NCI-H2227 treated with DMSO at 0.1 percent for 48 hours (cell line): Measurements from ENCODE around the gene SLC6A19.

Experiments used
- DNase-seq: peaks from one replicate; lab custom pipeline; 2025; lab: John Stamatoyannopoulos, UW

Gene SLC6A19

GRCh38 chr5:1209896-1210776, 8.7 kb downstream of the SLC6A19 start:
- no peak for DNase-seq

DNA sequence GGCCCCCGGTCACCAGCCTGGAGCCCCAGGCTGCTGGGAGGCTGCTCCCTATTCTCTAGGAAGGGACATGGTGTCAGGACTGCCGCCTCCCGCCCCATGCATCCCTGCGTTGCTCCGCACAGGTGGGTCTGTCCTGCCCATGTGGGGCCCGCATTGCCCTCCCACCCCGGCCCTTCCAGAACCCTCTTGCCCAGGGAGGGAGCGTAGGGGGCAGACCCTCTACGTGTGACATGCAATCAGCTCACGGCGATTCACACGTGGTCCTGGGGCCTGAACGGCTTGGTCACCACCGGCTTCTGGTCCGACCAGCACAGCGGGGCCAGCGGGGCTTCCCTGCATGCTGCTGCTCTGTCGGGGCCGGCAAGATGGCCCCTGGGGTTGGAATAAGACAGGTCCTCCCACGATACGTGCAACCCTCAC, 9.4 kb downstream of the SLC6A19 start:
- DNase-seq = no peak

GRCh38 chr5:1211701-1212100, 10.3 kb downstream of the SLC6A19 start:
- no peak for DNase-seq

DNA sequence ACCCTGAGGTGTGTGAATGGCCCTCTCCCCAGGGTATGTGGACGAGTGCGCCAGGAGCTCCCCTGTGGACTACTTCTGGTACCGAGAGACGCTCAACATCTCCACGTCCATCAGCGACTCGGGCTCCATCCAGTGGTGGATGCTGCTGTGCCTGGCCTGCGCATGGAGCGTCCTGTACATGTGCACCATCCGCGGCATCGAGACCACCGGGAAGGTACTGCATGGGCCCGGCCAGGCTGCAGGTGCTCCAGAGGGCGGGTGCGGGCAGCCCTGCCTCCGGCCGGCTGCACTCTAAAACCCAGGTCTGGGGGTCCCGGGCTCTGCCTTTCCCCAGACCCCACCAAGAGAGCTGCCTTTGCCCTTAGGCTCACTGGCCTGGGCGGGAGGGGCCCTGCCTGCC, 10.9 kb downstream of the SLC6A19 start:
- DNase-seq = no peak

DNA sequence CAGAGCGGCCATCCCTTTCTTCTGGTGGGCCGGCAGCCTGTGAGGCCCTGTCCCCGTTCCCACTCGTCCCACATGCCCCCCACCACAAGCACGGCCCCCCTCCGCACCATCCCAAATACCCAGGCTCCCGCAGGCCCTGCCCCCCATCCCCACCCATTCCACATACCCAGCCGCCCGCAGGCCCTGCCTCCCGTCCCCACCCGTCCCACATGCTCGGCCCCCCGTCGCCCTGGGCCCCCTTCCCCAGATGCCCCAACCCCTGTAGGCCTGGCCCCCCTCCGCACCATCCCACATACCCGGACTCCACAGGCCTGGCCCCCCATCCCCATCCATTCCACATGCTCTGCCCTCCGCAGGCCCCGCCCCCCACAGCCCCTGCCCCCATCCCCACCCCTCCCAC, 11.5 kb downstream of the SLC6A19 start:
- DNase-seq = no peak

DNA sequence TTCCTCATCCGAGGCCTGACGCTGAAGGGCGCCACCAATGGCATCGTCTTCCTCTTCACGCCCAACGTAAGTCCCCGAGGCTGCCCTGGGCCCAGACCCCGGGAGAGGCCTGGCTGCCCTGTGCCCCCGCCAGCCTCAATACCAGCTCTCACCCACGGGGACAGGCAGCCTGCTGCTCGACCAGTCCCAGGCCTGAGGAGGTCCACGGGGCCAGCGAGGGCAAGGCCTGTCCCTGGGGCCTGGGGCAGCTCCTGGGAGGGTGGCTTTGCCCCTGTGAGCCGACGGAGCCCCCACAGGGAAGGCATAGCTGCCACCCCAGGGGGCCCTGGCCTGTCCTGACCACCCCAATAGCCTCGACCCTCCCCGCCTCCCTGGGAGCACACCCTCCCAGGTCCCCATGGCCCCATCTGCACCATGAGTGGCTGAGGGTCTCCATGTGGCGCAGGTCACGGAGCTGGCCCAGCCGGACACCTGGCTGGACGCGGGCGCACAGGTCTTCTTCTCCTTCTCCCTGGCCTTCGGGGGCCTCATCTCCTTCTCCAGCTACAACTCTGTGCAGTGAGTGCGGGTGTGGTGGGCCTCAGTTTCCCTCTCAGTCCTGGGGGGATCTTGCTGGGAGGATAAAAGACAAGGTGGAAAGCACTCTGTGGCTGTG, 12.2 kb downstream of the SLC6A19 start:
- no peak for DNase-seq

DNA sequence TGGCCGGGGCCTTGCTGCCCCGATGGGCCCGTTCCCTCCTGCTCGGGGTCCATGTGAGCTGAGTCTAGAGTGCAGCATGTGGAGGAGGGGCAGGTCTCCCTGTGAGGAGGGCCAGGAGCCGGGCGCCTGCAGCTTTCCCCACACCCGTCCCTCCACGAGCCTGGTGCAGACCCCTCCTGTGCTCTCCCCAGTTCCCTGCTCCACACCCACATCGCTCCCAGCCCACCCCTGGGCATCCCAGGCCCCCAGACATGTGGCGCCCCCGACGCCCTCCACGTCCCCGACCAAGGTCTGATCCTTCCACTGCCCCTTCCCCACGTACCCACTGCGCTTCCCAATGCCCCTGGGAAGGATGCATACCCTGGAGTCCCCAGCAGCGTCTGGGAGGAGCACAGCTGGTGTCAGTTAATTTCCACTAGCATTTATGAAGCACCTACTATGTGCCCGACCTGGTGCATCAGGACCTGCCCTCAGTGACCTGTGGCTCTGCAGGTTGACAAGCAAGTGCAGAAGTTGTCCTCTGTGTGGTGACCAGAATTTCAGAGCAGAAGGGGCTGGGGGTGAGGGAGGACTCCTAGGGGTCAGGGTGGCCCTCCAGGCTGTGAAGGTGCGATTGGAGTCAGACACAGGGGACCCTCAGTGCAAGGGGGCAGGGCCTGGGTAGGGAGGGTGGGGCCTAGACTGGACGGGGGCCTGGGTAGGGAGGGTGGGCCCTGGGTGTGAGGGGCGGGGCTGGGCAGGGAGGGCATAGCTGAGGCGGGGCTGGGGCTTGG, 13.0 kb downstream of the SLC6A19 start:
- no peak for DNase-seq

DNA sequence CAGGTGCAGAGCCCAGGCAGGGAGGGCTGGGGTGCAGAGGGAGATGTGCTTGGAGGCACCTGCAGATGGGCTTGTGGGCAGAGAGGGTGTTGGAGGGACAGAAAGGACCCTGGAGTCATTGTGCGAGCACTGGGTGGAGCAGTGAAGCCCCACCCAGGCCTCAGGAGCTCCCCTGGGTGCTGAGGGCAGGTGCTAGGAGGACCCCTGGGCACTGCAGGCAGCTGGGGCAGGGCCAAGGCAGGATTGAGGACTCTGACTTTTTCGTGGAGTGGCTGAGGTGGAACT, 13.5 kb downstream of the SLC6A19 start:
- DNase-seq = no peak

DNA sequence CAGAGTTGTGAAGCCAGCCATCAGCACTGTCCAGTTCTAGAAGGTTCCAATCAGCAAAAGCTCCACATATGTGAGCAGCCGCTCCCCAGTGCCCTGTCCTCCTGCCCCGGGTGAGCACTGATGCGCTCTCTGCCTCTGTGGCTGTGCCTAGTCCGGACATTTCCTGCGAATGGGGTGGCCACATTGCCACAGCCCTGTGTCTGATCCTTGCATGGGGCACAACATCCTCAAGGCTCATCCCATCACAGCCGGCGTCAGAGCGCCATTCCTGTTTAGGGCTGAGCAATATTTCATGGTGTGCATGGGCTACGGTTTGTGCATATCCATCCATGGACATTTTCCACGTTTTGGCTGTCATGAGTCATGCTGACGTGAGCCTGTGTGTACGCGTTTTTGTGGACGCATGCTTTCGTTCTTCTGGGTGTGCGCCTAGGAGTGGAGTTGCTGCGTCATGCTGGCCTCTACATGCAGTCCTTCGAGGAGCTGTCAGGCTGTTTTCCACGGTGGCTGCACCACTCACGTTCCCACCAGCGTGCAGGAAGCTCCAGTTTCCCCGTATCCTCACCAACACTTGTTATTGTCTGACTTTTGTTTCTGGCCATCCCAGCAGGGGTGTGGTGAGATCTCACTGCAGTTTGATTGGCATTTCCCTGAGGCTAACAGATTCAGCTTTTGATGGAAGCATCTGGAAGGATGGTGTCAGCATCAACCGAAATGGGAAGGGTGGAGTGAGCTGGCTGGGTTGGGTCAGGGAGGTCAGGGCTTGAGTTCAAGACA, 14.1 kb downstream of the SLC6A19 start:
- no peak for DNase-seq

DNA sequence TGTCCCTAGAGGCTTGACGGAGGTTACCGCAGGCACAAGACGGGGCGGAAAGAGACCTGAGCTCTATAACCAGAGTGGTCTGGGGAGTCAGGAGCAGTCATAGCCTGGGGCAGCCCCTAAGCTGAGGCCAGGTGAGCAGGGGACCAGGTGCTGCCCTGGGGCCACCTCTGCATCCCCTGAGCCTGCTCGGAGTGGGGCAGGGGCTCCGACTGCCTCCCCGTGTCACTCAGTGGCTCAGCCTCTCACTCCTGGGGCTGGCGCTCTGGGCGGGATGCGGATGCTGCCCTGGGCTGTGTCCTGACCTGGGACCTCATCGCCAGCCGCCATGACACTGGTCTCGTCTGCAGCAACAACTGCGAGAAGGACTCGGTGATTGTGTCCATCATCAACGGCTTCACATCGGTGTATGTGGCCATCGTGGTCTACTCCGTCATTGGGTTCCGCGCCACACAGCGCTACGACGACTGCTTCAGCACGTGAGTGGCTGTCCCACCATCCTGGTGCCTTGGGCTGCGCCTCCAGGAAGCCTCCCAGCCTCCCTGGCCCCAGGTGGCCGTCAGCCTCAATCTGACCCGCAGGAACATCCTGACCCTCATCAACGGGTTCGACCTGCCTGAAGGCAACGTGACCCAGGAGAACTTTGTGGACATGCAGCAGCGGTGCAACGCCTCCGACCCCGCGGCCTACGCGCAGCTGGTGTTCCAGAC, 15.0 kb downstream of the SLC6A19 start:
- no peak for DNase-seq

DNA sequence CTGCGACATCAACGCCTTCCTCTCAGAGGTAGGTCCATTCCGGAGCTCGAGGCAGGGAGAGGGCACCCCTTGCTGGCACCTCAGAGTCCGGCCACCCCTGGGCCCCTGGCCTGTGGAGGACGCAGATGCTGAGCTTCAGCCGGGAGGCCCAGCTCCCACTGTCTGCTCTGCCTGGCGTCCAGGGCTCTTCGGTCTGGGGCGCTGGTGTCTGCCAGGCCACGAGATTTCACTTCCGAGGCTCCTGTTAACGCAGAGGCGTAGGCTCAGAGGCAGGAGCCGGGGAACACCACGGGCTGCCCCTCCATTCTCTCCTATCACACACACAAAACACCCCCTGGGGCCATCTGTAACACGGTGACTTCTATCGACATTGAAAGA, 15.5 kb downstream of the SLC6A19 start:
- DNase-seq = no peak

- no peak for DNase-seq
Observed at GRCh38 chr5:1217596-1218206, 16.3 kb downstream of the SLC6A19 start.

- no peak for DNase-seq
Observed at GRCh38 chr5:1218351-1219080, 17.1 kb downstream of the SLC6A19 start.

DNA sequence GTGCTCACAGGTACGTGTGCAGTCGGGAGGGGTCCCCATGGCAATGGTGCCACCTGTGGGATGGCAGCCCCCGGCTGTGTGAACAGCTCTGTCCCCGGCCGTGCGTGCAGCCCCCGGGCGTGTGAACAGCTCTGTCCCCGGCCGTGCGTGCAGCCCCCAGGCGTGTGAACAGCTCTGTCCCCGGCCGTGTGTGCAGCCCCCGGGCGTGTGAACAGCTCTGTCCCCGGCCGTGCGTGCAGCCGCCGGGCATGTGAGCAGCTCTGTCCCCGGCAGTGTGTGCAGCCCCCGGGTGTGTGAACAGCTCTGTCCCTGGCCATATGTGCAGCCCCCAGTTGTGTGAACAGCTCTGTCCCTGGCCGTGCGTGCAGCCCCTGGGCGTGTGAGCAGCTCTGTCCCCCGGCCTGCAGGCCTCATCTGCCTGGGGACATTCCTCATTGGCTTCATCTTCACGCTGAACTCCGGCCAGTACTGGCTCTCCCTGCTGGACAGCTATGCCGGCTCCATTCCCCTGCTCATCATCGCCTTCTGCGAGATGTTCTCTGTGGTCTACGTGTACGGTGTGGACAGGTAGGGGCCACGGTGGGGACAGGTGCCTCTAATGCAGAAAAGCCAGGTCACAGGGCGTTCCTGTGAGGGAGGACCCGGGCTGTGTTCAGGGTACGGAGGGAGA, 17.8 kb downstream of the SLC6A19 start:
- no peak for DNase-seq

GRCh38 chr5:1219768-1220100, 18.3 kb downstream of the SLC6A19 start:
- DNase-seq = no peak

- no peak for DNase-seq
Observed at GRCh38 chr5:1220351-1220750, 19.0 kb downstream of the SLC6A19 start.

DNA sequence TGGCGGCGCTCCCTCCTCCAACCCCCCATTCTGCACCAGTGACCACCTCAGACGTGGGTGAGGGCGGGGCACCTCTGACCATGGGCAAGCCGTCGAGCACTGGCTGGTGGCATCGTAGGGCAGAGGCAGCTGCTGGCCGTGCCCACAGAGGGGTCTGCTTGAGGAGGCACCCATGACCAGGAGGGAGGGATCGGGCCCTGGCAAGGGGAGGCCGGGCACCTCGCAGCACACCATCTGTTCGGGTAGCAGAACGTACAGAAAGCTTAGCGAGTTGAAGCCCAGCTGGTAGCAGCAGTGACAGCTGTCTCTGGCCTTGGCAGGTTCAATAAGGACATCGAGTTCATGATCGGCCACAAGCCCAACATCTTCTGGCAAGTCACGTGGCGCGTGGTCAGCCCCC, 19.4 kb downstream of the SLC6A19 start:
- DNase-seq = no peak

DNA sequence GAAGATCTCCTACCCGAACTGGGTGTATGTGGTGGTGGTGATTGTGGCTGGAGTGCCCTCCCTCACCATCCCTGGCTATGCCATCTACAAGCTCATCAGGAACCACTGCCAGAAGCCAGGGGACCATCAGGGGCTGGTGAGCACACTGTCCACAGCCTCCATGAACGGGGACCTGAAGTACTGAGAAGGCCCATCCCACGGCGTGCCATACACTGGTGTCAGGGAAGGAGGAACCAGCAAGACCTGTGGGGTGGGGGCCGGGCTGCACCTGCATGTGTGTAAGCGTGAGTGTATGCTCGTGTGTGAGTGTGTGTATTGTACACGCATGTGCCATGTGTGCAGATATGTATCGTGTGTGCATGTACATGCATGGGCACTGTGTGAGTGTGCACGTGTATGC, 20.3 kb downstream of the SLC6A19 start:
- DNase-seq = no peak

- DNase-seq = no peak
Observed at GRCh38 chr5:1222147-1222546, 20.8 kb downstream of the SLC6A19 start.

- no peak for DNase-seq
Observed at GRCh38 chr5:1222621-1223277, 21.4 kb downstream of the SLC6A19 start.
